GM19372 (cell line): ENCODE results near the gene CEP131.

Experiments used
- ATAC-seq: cut with Tn5 transposase; IDR thresholded peaks from one replicate; pipeline ENCODE4 v1.9.1; 2021; ENCODE audit warnings: mild to moderate bottlenecking, low read depth, moderate library complexity; ENCODE audit not compliant: unreplicated experiment

The CEP131 gene

GRCh38 chr17:81252326-81252986, 29.7 kb upstream of the CEP131 start:
- no peak for ATAC-seq

GRCh38 chr17:81251709-81252301, 29.0 kb upstream of the CEP131 start:
- ATAC-seq, result no peak

- no peak for ATAC-seq
Observed at GRCh38 chr17:81251094-81251708, 28.4 kb upstream of the CEP131 start.

DNA sequence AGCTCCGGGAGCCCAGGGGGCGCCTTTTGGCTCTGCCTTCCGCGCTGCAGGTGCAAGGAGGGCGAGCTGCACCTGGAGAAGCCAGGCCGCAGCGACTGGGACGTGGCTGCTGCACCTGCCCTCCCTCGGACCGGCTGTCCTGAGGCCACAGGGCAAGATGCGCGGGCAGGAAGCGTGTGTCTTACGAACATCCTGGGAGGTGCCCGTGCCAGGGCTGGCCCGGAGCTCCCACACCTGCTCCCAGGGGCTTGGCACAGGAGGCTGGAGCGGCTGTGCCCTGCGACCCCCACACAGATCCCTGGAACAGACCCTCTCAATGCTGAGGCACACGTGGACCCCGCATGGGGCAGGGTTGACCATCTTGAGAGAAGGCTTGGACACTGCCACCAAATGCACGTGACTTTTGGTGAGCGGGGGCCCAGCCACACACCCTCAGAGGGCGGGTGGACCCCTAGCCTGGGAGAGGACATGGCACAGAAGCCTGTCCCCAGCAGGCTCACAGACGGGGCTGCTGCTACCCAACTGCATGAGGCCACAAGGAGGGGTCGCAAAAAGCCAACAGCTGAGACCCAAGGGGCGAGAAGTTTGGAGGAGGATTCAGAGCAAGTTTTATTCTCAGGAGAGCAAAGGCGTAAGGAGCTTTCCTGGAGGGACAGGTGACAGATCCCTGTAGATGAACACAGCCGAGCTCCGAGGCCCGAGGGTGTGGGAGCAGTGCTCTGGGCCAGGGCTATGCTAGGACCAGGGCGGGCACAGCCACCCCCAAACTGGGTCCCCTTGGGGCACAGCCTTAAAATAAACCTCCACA, 27.7 kb upstream of the CEP131 start:
- ATAC-seq, result no peak

- ATAC-seq, result no peak
Observed at GRCh38 chr17:81249223-81250040, 26.7 kb upstream of the CEP131 start.

DNA sequence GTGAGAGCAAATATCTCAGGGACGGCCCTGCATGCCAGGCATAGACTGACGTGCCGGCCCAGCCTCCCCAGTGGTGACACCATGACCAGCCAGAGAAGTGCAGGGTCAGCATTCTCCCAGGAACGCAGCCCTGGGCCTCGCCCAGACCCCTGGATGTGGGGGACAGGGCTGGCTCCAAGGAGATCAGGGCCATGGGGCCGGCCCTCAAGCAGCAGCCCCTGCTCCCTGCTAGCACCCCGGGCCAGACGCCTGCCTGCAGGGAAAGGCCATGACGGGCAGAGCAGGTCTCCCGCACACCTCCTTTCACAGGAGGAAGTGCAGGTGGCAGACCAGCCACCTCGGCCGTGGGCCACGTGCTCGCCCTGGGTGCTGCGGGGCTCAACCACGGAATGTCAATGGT, 25.9 kb upstream of the CEP131 start:
- ATAC-seq, result no peak

GRCh38 chr17:81247339-81247990, 24.7 kb upstream of the CEP131 start:
- ATAC-seq, result no peak

GRCh38 chr17:81246679-81247338, 24.0 kb upstream of the CEP131 start:
- no peak for ATAC-seq

DNA sequence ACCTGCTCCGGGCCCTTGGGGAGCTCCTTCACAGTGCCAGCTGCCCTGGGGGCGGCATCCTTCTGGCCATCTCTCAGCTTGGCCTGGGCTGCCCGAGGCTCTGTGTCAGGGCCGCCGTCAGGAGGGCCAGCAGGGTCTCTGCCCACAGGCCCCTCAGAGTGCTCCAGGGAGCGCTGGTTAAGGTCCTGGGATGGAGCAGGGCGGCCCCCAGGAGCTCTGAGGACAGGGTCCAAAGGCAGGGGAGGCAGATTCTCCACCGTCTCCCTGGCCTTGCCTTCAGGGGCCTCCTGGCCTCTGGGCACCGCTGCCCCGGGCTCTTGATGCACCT, 23.5 kb upstream of the CEP131 start:
- ATAC-seq, result no peak

DNA sequence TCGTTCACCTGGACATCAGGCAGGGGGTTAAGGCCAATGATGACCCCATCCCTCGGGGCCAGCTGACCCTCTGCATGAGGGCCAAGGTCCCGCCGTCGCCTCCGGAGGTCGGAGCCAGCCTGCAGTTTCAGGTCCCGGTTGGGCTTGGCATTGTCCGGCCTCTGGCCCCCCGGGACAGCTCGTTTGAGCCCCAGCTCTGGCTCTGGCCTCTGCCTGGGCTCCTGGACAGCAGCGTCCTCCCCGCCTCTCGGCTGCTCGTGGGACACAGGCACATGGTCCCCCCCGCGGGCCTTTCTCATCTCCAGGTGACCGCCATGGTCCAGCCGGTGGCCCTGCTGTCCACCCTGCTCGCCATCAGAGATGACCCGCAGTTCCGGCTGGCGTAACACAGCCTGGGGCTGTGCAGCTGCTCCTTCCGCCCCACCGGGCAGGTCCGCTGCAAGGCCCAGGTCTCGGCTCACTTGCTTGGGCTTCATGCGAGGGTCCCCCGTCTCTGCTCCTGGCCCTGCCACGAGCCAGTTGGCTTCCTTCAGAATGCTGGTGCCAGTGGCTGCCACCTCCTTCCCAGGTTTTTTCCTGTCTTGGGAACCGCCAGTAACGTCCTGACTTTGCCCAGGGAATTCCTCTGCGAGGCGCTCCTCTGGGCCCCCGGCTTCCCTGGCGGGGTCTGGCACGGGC, 23.0 kb upstream of the CEP131 start:
- ATAC-seq, result no peak

- ATAC-seq, result no peak
Observed at GRCh38 chr17:81245024-81245664, 22.4 kb upstream of the CEP131 start.

GRCh38 chr17:81244358-81245023, 21.7 kb upstream of the CEP131 start:
- ATAC-seq, result no peak

GRCh38 chr17:81243333-81243664, 20.5 kb upstream of the CEP131 start:
- ATAC-seq, result no peak

DNA sequence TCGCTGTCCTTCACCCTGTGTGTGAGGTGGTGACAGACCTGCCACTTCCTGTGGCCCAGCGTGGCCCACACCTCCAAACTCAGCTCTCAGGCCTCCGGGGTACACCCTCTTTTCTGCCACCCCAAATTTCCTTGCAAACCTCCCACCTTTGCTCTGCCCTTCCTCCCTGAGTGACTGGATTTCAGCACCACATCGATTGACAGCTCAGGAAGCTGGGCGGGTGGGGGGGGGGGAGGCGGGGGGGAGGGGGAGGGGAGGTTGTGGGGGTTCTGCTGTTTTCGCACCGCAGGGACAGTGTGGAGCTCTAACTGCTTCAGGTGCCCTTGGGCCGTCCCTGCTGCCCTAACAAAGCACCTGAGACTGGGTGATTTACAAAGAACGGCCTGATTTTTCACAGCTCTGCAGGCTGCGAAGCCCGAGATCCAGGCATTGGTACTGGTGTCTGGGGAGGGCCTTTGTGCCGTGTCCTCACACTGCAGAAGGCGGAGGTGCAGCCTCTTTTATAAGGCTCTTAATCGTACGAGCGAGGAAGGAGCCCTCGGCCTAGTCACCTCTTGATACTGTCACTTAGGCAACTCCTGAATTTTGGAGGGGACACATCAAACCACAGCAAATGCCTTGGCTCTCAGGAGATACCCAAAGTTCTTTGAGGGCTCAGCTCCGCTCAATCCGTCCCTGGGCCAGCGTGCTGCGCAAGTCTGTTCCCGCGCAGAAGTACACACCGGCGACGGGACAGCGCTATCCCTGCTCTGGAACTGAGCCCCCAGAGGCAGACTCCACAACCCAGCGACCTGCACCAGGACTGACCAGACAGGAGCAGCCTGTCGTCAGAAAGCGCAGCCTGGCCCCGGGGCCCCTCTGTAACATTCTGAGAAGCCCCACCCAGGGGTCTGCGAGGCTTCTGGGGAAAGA, 19.9 kb upstream of the CEP131 start:
- no peak for ATAC-seq

- ATAC-seq, result no peak
Observed at GRCh38 chr17:81241648-81242420, 19.1 kb upstream of the CEP131 start.

GRCh38 chr17:81241203-81241602, 18.4 kb upstream of the CEP131 start:
- ATAC-seq, result no peak
